ENCODE data around the gene BLM.
"Not testable (repeated sequence)": the region's sequence is repeated elsewhere in the genome, so short reads cannot be mapped to it uniquely, and the experiment has no call there.

The BLM gene

DNA sequence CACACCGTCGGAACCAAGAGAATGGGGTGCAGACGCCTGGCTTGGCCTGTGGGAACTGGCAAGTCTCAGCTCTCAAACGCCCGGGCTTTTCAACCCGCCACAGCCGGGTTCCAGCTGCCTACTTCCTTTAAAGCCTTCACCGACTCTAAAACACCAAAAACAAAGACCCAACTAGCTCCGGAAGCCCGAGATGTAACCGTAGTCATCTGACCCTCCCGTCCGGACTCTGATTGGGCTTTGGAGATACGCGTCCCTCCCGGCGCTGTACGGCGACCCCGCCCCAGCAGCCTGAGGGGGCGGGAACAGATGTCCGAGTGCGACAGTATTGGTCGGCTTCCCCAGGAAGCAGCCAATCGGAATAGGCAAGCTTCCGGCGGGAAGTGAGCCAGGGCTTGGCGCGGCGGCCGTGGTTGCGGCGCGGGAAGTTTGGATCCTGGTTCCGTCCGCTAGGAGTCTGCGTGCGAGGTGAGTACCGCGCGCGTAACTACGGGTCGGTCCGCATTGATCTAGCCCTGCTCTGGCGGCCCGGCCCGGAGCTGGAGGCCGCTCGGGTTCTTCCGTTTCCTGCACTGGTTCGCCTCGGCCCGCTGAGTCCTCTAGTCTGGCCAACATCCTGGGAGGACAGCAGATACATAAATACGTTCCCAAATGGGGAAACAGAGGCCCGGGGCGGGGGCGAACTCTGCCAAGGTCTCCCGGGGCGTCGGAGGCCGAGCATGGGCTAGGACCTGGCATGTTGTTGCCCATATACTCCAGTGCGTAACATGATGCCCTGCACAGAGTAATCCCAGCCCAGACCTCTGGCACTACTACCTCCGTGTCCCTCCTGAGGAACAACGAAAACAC, at the start of gene BLM:
Gene BLM (plus strand): TSS at position 371 of the 846 bp plus-strand sequence. CDS start 30,047 bp downstream, outside the sequence.
- DNase-seq = peak; percentile 97

DNA sequence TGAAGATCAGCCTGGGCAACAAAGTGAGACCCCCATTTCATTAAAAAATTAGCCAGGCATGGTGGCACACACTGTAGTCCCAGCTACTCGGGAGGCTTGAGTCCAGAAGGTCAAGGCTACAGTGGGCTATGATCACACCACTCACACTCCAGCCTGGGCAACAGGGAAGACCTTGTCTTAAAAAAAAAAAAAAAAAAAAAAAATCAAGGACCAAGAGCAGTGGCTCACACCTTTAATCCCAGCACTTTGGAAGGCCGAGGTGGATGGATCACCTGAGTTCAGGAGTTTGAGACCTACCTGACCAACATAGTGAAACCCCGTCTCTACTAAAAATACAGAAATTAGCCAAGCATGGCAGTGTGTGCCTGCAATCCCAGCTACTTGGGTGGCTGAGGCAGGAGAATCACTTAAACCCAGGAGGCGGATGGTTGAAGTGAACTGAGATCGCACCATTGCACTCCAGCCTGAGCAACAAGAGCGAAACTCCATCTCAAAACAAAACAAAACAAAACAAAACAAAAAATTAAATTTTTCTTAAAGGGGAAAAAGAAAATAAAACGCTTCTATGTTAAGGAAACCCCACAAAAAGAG, 49.3 kb upstream of the BLM start:
- DNase-seq = not testable (repeated sequence)

DNA sequence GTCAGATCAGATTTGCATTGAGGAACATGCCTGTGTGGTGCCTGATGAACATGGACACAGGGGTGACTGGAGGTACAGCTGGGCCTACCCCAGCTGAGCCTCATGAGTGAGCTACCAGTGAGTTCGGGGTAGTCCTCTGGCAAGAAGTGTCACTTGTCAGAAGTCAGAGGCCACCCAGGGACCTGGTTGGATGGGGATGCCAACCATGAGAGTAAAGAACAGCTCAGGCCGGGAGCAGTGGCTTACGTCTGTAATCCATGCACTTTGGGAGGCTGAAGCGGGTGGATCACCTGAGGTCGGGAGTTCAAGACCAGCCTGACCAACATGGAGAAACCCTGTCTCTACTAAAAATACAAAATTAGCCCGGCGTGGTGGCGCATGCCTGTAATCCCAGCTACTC, 46.5 kb upstream of the BLM start:
- DNase-seq = not testable (repeated sequence)

DNA sequence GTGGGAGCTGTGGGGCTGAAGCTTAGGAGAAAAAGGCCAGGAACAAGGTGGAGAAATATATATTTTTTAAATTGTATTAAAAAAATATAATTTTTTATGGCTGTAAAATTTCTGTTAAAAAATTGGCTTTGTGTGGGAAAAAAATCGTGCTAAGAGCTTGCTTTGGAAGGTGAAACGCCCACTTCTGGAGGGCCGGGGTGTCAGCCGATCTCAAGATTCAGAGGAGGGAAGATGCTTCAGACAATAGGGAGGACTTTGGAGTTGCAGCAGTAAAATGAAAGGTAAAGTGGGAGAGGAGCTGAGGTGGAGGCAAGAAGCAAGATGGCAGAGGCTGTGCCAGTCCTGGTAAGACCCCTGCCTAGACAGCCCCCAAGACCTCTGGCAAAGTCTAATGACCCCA, 45.9 kb upstream of the BLM start:
- DNase-seq = no peak

DNA sequence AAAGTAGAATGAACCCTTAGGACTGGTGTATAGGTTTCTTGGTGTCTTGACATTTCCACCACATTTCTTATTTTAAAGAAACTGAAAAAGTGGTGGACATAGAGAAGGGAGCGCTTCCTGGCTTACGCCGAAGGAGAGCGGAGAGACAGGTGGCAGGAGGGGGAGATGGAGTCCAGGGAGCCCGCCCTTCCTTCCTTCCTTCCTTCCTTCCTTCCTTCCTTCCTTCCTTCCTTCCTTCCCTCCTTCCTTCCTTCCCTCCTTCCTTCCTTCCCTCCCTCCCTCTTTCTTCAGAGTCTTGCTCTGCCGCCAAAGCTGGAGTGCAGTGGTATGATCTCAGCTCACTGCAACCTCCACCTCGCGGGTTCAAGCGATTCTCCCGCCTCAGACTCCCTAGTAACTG, 43.8 kb upstream of the BLM start:
- DNase-seq = not testable (repeated sequence)

DNA sequence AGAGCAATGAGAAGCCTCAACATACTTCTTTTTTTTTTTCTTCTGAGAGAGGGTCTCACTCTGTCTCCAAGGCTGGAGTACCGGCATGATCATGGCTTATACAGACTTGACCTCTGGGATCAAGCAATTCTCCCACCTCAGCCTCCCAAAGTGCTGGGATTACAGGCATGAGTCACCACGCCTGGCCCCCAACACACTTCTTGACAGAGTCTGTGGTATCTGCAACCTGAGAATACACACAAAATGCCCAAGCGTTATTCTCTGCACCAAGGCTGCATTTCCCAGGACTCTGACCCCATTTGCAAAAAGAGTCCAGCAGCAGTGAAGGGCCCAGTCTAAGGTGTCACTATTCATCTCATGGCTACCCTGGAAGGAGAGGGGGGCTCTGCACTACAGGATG, 42.7 kb upstream of the BLM start:
- DNase-seq = no peak

DNA sequence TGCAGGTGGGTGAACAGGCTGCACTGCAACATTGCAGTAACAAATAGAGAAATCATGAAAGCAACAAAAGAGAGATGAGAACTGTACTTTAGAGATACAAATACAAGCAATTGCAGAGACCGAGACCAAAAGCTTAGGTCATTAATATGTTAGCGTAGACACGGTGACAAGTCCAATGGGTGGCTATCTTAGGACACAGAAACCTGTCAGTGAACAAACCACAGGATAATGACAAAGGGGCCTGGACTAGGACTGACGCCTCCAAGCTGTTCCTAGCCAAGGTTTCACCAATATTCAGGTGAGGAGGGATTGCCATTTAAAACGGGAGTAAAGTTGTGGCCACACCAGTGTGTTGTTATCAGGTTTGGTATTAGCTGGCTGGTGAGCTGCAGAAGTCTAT, 41.7 kb upstream of the BLM start:
- no peak for DNase-seq

DNA sequence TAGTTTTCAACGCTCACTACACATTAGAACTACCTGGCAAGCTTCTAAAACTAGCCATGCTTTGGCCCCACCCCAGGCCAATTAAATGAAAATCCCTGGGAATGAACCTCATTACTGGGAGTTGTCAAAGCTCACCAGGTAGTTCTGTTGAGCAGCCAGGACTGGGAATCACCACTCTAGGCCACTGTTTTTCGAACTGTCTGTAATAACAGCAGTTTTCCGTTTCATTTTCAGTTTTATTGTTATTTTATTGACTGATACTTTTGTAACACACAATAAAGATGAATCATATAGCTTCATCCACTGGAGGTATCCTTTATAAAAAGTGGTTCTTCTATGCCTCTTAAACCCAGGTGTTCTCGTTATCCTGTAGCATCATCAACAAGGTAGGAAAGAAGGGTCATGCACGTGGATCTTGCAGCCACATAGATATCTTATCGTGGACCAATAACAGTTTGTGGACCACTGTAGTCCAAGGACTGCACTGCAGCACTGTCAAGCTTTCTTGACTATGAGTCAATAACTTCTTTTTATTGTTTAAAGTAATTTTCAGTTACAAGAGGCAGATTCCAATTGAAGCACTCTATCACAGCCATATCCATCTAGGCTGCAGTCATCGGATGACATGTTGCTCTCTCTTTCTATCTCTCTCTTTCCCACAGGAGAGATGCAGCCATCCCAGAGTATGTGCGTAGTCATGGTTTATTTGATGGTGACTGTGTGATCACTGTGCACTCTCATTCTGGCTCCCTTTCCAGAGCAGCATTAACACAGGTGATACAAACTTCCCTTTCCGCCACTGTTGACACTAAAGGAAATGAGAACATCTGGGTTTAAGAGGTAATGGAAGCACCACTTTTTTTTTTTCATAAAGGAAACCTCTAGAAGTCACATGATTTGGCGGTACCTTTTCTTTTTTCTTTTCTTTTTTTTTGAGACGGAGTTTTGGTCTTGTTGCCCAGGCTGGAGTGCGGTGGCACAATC, 39.0 kb upstream of the BLM start:
- DNase-seq = no peak

DNA sequence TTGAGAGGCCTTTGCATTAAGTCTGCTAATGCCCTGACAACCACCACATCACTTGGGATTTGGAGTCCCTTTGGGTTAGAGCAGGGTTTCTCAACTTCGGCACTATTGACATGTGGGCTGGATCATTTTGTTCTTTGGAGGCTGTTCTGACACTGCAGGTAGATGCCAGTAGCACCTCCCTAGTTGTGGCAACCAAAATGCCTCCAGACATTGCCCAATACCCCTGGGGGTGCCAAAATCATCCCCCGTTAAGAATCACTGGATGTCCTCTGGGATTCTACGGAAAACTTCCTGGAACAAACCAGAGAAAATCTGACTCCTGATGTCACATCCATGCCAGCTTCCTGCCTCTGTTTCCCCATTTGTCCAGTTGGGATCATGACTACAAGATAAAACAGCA, 37.2 kb upstream of the BLM start:
- no peak for DNase-seq

DNA sequence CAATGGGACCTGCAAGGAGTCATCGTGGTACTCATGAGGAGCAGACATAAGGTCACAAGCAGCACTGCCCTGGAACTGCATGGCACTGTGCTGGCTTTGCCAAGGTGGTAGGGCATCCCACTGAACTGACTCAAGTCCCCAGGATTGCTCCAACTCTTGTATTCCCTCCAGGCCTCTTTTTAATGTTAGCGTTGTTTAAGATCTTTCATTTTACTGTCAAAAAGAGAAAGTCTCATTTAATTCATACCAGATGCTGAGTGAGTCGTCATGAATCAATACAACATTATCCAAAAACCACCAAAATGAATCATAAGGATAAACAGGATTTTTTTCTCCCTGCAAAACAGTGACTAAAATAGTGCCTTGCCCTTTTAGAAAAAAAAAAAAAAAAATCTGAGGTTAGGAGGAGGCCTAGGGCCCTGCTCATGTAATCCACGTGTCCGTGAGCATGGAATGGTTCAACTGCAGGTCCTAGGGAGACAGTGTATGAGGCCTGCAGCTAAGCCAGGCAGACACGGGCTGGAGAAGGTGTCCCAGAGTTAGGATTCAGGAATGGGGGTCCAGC, 36.7 kb upstream of the BLM start:
- no peak for DNase-seq

DNA sequence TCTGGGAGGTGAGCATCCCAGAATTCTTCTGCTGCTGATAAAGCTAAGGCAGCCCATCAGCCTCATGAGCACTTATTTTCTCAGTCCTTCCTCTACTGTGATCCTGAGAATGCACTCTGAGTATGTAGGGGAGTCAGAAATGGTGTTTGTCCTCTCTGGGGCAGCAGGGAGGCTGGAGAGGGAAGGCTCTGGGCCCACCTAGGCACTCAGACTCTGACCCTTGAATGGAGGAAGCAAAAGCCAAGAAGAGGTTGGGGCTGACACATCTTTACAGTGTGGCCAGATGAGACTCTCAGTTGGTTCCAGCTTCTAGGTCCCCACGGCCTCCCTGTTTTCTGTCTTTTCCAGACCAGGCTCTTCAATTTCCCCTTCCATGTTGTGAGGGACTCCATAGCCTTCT, 36.1 kb upstream of the BLM start:
- no peak for DNase-seq

DNA sequence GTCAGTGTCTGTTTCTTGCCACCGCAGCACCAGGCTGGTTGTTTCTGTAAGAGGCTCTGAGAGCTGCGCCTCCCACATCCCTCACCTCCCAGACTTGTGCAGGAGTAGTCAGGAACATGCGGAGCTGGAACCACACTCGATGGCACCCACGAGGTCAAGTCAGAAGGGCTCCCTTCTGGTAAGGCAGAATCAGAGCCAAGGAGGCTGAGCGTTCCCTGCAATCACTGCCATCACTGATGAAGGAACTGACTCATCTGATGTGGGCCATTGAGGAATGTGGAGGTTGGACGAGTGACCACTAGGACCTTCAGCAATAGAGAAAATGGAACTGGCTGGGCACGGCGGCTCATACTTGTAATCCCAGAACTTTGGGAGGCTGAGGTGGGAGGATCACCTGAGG, 35.7 kb upstream of the BLM start:
- no peak for DNase-seq

DNA sequence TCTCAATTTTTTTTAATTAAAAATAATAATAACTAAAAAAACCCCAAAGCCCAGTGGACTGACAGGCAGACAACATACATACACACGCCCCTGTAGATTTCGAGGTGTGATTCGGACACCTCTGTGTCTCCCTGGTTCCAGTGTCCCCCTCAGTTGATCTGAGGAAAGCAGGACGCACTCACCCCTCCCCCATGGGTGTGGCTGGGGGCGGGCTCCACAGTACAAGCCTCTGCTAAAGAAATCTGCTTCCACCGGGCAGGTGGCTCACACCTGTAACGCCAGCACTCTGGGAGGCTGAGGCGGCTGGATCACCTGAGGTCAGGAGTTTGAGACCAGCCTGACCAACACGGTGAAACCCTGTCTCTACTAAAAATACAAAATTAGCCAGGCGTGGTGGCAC, 33.8 kb upstream of the BLM start:
- DNase-seq = no peak

DNA sequence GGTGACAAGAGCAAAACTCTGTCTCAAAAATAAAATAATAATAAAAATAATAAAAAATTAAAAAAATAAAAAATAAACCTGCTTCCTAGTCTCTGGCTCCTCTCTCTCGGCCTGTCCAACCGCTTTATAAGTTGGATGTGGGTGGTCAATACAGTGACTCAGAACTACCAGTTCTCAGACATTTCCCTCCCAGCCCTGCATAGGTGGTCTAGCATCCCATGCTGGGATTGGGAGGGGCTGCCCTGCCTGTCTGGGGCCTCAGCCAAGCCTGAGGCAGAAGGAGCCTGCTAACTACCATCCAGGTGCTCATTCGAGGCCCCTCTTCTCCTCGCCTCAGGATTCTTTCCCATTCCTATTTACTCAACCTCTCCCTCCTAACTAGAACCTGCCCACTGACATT, 33.3 kb upstream of the BLM start:
- no peak for DNase-seq

DNA sequence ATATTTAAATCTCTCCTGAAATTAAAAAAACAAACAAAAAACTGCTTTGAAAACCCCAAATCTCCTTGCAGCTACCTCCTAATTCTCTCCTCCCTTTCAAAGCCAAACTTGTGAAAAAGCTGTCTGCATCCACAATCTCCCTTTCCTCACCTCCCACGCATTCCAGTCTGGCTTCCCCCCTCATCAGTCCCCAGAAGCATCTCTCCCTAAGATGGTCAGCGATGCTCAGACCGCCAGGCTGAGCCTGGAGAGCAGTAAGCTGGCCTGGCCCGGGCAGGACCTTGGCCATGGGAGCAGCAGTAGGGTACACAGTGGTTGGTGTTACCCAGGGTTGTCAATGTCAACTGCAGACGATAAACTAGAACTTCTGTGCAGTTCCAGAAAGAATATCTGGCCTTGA, 32.9 kb upstream of the BLM start:
- DNase-seq = no peak

DNA sequence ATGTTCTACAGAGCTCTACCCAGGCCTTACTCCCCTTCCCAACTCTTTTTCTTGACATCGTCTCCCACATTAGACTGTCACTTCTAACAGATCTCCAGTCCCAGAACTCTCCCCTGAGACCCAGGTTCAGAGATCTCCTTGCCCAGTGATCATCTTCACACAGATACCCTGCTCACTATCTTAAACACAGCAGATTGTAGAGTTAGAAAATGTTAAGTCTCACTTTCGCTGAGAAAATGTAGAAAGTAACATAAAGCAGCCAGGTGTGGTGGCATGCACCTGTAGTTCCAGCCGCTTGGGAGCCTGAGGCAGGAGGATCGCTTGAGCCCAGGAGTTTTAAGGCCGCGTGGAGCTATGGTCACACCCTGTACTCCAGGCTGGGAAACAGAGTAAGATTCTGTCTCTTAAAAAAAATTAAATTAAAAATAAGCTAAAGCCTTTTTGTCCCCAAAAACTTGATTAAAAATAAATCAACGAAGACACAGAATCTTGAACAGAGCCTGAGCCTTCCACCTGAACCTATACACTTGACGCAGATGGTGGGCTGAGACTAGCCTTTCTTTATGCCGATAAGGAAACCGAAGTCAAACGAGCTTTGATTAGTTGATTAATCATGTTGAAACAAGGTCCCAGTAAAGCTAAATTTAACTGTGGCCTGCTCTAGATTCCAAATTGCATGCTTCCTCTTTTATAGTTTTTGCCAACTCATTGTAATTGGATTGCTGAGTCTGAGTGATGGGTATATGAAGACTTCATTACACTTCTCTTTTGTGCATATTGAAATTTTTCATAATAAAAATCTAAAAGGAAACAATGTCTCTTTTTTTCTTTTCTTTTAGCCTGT, 31.3 kb upstream of the BLM start:
- peak; percentile 74 for DNase-seq

DNA sequence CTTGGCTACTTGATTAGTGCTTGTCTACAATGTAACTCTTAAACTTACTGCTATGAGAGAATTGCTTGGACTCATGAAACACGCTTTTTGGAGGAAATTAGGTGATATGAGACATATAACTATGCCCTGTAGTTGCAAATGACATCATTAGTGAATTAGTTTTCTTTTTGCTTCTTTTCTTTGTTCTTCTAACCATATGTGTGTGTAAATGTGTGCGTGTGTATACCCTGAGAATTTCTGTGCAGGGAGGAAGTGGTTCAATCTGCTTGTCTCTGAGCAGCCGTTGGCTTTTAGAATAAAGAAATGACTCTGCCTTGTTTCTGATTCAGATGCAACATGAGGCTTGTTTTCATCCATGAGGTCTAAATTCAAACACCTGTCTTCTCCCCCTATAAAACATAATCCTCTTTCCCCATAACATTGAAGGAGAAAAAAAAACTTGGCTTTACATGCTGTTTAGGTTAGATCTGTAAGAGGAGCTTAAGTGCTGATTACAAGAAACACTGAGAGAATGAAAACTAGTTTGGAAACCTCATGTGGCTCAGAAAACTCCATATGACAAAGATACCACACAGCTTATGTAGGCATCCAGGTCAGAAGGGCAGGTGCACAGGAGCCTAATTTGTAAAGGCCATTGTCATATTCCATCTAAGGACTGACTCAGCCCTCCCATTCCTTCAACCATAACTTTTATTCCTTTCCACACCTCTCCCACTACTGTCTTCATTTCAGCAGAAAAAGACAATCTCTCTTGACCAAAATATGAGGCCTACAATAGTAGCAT, 30.5 kb upstream of the BLM start:
- DNase-seq = peak; percentile 74

DNA sequence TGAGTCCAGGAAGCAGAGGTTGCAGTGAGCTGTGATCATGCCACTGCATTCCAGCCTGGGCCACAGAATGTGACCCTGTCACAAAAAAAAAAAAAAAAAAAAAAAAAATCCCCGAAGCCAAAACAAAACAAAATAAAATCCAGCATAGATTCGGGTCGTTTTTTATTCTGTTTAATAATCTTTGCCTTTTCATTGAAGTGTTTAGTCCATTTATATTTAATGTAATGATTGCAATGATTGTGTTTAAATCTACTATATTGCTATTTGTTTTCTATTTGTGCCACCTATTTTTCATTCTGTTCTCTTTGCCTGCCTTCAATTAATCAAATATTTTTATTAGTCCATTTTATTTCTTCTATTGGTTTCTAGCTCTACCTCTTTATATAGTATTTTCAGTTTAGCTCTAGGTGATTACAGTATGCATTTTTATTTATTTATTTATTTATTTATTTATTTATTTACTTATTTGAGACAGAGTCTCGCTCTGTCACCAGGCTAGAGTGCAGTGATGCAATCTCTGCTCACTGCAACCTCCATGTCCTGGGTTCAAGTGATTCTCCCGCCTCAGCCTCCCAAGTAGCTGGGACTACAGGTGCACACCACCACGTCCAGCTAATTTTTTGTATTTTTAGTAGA, 27.7 kb upstream of the BLM start:
- DNase-seq = not testable (repeated sequence)

DNA sequence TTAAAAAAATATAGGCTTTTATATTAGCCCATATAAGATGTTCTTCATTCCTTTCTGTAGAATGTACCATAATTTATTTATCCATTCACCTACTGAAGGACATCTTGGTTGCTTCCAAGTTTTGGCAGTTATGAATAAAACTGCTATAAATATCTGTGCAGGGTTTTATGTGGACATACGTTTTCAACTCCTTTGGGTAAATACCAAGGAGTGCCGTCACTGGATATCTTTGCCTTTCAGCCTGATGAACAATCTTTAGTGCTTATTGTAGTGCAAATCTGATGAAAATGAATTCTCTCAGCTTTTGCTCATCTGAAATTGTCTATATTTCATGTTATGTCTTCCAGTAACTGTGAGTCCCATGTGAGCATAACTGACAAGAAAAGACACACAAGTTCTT, 26.6 kb upstream of the BLM start:
- DNase-seq = no peak

DNA sequence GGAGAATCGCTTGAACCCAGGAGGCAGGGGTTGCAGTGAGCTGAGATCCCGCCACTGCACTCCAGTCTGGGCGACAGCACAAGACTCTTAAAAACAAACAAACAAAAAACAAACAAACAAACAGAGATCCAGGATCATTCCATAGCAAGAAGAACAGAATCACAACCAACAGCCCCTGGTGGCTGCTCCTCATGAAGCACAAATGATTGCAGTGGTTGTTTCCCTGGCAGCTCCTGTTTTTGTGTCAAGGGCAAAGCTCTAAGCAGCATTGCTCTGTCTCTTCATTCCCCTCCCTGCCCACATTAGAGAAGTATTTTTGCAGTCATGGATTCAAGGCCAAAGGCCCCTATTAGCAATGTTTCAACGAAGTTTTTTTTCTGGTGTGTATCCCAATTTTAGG, 25.8 kb upstream of the BLM start:
- DNase-seq = no peak

All from KG1 (cell line).